NB4 (cell line): ENCODE measurements around the gene KLHL34.

Experiments used
- CTCF ChIP-seq: IDR thresholded peaks from one replicate; pipeline ENCODE4 v1.5.1; 2012; ENCODE audit warnings: low read depth, low read length
- MAX ChIP-seq: IDR thresholded peaks from 2 replicates; pipeline ENCODE4 v1.6.1; 2011; ENCODE audit warnings: low read depth, low read length
- POLR2A ChIP-seq: IDR thresholded peaks from 2 replicates; pipeline ENCODE4 v1.6.1; 2011; ENCODE audit warnings: mild to moderate bottlenecking; ENCODE audit not compliant: insufficient read length; ENCODE audit errors: extremely low read depth

- TF ChIP-seq CTCF, result no peak
- TF ChIP-seq POLR2A, result no peak
- no peak for TF ChIP-seq MAX
Measured at GRCh38 chrX:21606002-21606401, 52.1 kb downstream of the KLHL34 start.
